Neural progenitor cell (in vitro differentiated cells): ENCODE data around the gene CKAP4.

Source experiments
- EZH2 ChIP-seq: fragments of 200-600 bp; sonication (generic); IDR thresholded peaks from 2 replicates; pipeline ENCODE4 v1.6.1; 2017; ENCODE audit warnings: antibody characterized with exemption, mild to moderate bottlenecking, moderate library complexity
- EZH2phosphoT487 ChIP-seq: fragments of 200-600 bp; sonication (generic); IDR thresholded peaks from 2 replicates; pipeline ENCODE4 v1.6.1; 2017; ENCODE audit warnings: antibody characterized with exemption
- TF ChIP-seq, protein P1 (sequence below): fragments of 200-600 bp; sonication (generic); IDR thresholded peaks from 2 replicates; pipeline ENCODE4 v1.5.1; 2017; ENCODE audit warnings: antibody characterized with exemption, mild to moderate bottlenecking

DNA sequence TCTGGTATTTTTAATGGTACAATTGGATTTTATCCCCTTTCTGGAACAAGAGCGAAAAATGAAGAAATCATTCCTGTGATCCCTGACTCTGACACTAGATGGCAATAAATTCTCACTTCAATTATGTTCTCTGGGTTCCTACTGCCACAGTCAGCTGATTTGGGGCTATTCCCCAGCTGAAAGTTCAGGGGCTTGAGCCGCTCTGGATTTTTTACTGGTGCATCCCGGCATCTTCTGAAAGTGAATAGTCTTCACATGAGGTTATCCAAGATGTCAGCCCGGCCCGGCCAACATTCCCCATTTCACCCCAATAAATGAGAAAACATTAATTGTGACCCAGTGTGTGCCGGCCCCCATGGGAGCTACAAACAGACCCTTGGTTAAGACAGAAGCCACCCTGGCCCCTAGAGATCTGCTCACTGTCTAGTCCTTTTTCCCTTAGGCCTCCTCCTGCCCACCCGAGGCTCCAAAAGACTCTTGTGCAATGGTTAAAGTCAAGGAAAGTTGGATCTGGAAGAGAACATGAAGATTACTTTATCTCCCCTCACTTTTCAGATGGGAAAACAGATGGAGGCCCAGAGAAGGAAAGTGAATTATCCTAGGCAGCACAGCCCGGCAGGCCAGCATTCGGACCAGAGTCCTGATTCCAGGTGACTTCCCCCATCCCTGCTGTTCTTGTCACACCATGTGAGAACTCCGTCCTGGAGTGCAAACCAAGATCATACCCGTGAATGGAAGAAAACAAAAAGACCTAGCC lies 20.8 kb downstream of the CKAP4 start:
- TF ChIP-seq, protein P1, sequence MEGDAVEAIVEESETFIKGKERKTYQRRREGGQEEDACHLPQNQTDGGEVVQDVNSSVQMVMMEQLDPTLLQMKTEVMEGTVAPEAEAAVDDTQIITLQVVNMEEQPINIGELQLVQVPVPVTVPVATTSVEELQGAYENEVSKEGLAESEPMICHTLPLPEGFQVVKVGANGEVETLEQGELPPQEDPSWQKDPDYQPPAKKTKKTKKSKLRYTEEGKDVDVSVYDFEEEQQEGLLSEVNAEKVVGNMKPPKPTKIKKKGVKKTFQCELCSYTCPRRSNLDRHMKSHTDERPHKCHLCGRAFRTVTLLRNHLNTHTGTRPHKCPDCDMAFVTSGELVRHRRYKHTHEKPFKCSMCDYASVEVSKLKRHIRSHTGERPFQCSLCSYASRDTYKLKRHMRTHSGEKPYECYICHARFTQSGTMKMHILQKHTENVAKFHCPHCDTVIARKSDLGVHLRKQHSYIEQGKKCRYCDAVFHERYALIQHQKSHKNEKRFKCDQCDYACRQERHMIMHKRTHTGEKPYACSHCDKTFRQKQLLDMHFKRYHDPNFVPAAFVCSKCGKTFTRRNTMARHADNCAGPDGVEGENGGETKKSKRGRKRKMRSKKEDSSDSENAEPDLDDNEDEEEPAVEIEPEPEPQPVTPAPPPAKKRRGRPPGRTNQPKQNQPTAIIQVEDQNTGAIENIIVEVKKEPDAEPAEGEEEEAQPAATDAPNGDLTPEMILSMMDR: peak; percentile 81
- TF ChIP-seq EZH2 (no peak), EZH2phosphoT487 (no peak)
